GM10847 (cell line): ENCODE data around the gene TMPRSS9.

Experiments
- POLR2A ChIP-seq: IDR thresholded peaks from 2 replicates; pipeline ENCODE4 v1.6.1; 2011; ENCODE audit not compliant: insufficient read length; ENCODE audit errors: extremely low read depth

The TMPRSS9 gene

GRCh38 chr19:2382530-2383222 lies 22.6 kb downstream of the TMPRSS9 start:
- no peak for TF ChIP-seq POLR2A

GRCh38 chr19:2385053-2385721 lies 25.1 kb downstream of the TMPRSS9 start:
- TF ChIP-seq POLR2A = no peak

- no peak for TF ChIP-seq POLR2A
Observed at GRCh38 chr19:2387367-2388288, 27.6 kb downstream of the TMPRSS9 start.

- no peak for TF ChIP-seq POLR2A
Observed at GRCh38 chr19:2389594-2389993, 29.5 kb downstream of the TMPRSS9 start.

- TF ChIP-seq POLR2A = no peak
Observed at GRCh38 chr19:2391118-2391725, 31.2 kb downstream of the TMPRSS9 start.

- no peak for TF ChIP-seq POLR2A
Observed at GRCh38 chr19:2392366-2392765, 32.3 kb downstream of the TMPRSS9 start.

GRCh38 chr19:2394054-2394441 lies 34.0 kb downstream of the TMPRSS9 start:
- TF ChIP-seq POLR2A = no peak

- no peak for TF ChIP-seq POLR2A
Observed at GRCh38 chr19:2394442-2395292, 34.6 kb downstream of the TMPRSS9 start.

GRCh38 chr19:2398735-2399305 lies 38.8 kb downstream of the TMPRSS9 start:
- no peak for TF ChIP-seq POLR2A

- TF ChIP-seq POLR2A = no peak
Observed at GRCh38 chr19:2399582-2399981, 39.5 kb downstream of the TMPRSS9 start.

- no peak for TF ChIP-seq POLR2A
Observed at GRCh38 chr19:2408247-2408646, 48.2 kb downstream of the TMPRSS9 start.

GRCh38 chr19:2409352-2409912 lies 49.4 kb downstream of the TMPRSS9 start:
- TF ChIP-seq POLR2A = no peak

- no peak for TF ChIP-seq POLR2A
Observed at GRCh38 chr19:2410023-2410422, 50.0 kb downstream of the TMPRSS9 start.

- no peak for TF ChIP-seq POLR2A
Observed at GRCh38 chr19:2411709-2412108, 51.6 kb downstream of the TMPRSS9 start.

GRCh38 chr19:2412449-2412848 lies 52.4 kb downstream of the TMPRSS9 start:
- TF ChIP-seq POLR2A = no peak
